HepG2 (cell line): ENCODE measurements around the gene CD300LF. TPM values are rescaled to one million over a fixed set of nuclear protein-coding genes. Genes with fewer than 3 reads are reported as not detected.

Experiments
- BORCS8-MEF2B ChIP-seq: sonication (generic); formaldehyde crosslinking; IDR thresholded peaks from 2 replicates; pipeline ENCODE4 v1.8.0; 2022; ENCODE audit warnings: mild to moderate bottlenecking, missing genetic modification reagents
- JUNB ChIP-seq: sonication (generic); formaldehyde crosslinking; IDR thresholded peaks from 2 replicates; pipeline ENCODE4 v1.8.0; 2022; ENCODE audit warnings: missing genetic modification reagents, mild to moderate bottlenecking, borderline replicate concordance
- NFKB2 ChIP-seq: sonication (generic); formaldehyde crosslinking; IDR thresholded peaks from 2 replicates; pipeline ENCODE4 v1.4.0; 2020; ENCODE audit warnings: missing genetic modification reagents, borderline replicate concordance
- NPAS2 ChIP-seq: sonication (generic); formaldehyde crosslinking; IDR thresholded peaks from 2 replicates; pipeline ENCODE4 v1.8.0; 2022; ENCODE audit warnings: mild to moderate bottlenecking, missing genetic modification reagents, borderline replicate concordance
- POLR2AphosphoS5 ChIP-seq: IDR thresholded peaks from 2 replicates; pipeline ENCODE4 v1.6.1; 2012; ENCODE audit warnings: low read depth, low read length
- RFX1 ChIP-seq: fragments of 450-650 bp; IDR thresholded peaks from 2 replicates; pipeline ENCODE4 v1.6.1; 2017
- ZFY ChIP-seq: sonication (generic); formaldehyde crosslinking; IDR thresholded peaks from 2 replicates; pipeline ENCODE4 v1.4.0; 2020; ENCODE audit warnings: missing genetic modification reagents
- ZFYVE20 ChIP-seq: sonication (generic); formaldehyde crosslinking; IDR thresholded peaks from 2 replicates; pipeline ENCODE4 v1.8.0; 2023; ENCODE audit warnings: low read depth, mild to moderate bottlenecking, moderate library complexity, missing genetic modification reagents, borderline replicate concordance
- ZMYM3 ChIP-seq: sonication (generic); formaldehyde crosslinking; IDR thresholded peaks from 2 replicates; pipeline ENCODE4 v1.5.1; 2020; ENCODE audit warnings: mild to moderate bottlenecking, missing genetic modification reagents
- ZNF614 ChIP-seq: IDR thresholded peaks from 2 replicates; pipeline ENCODE4 v1.6.1; 2018; ENCODE audit warnings: missing biosample characterization, missing genetic modification reagents, inconsistent platforms, borderline replicate concordance
- ZNF768 ChIP-seq: sonication (generic); formaldehyde crosslinking; IDR thresholded peaks from 2 replicates; pipeline ENCODE4 v1.4.0; 2020; ENCODE audit warnings: missing genetic modification reagents
- polyA plus RNA-seq, 8 experiments: library from polyadenylated mRNA; depleted of rRNA in 3 of 8; stranded (reverse) in 7 of 8; unstranded in 1 of 8; fragments of >200 nt; fragmentation: Illumina TruSeq in 4 of 8; extraction: Trizol in 4 of 8; gene quantifications; 2 replicates each; pipeline versions ENCODE4 v1.2.1 to v1.2.3, GENCODE V29; 2011 to 2016; ENCODE audit warnings: low read depth in 4 of 8, missing spikeins in 1 of 8, mixed read lengths in 1 of 8; ENCODE audit not compliant: insufficient read depth in 1 of 8
- total RNA-seq, 5 experiments: library from RNA; depleted of rRNA; stranded (reverse); fragments of >200 nt; fragmentation: Illumina TruSeq; extraction: Trizol; gene quantifications; 2 replicates each; pipeline ENCODE4 v1.2.3, GENCODE V29; 2016; ENCODE audit warnings: low read depth in 1 of 5
- TF ChIP-seq, protein P1 (sequence below): sonication (generic); formaldehyde crosslinking; IDR thresholded peaks from 2 replicates; pipeline ENCODE4 v1.5.1; 2020; ENCODE audit warnings: missing genetic modification reagents, mild to moderate bottlenecking, borderline replicate concordance
- TF ChIP-seq, protein P2 (sequence below): sonication (generic); formaldehyde crosslinking; IDR thresholded peaks from 2 replicates; pipeline ENCODE4 v1.4.0; 2020; ENCODE audit warnings: mild to moderate bottlenecking, missing genetic modification reagents
- TF ChIP-seq, protein P3 (sequence below): sonication (generic); formaldehyde crosslinking; IDR thresholded peaks from 2 replicates; pipeline ENCODE4 v1.4.0; 2020; ENCODE audit warnings: low read depth, mild to moderate bottlenecking, missing genetic modification reagents
- TF ChIP-seq, protein P4 (sequence below): sonication (generic); formaldehyde crosslinking; IDR thresholded peaks from 2 replicates; pipeline ENCODE4 v1.4.0; 2020; ENCODE audit warnings: mild to moderate bottlenecking, missing genetic modification reagents

The CD300LF gene
- total and polyA plus RNA-seq, 2 of the 13 experiments (the other 11 are each of a cell fraction or from before 2014, with no cell fraction given) = not detected

DNA sequence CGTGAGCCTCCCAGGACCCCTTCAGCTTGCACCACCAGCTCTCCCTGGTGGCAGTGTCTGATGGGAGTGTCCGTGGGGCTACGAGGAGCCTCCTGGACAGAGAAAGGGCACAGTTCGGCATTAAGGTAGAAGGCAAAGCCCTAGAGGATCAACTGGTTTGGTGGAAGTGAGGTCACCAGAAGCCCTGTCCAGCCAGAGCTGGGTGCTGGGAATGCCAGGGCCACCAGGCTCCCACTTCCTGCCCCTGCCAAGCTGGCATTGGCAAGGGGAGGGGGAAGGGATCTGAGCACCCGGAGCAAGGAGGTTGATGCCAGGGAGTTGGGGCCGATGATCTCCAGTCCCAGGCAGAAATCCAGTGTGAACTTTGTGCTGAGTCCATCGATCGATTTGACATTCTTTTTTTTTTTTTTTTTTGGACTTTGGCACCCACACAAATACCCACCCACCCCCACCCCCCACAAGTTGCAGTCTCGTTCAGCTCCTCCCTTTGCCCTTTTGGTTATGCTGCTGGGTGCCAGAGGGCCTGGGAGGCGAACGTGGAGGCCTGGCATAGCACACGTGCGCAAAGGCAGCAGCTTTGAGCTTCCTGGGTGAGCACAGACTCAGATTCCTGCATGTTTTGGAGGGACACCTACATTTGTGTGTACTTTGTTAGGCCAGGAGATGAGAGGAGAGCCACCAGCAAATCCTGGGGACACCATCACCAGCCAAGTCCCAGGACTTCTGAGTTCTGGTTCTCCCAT is 37.8 kb upstream of the CD300LF start (continued):
- TF ChIP-seq, protein P1, sequence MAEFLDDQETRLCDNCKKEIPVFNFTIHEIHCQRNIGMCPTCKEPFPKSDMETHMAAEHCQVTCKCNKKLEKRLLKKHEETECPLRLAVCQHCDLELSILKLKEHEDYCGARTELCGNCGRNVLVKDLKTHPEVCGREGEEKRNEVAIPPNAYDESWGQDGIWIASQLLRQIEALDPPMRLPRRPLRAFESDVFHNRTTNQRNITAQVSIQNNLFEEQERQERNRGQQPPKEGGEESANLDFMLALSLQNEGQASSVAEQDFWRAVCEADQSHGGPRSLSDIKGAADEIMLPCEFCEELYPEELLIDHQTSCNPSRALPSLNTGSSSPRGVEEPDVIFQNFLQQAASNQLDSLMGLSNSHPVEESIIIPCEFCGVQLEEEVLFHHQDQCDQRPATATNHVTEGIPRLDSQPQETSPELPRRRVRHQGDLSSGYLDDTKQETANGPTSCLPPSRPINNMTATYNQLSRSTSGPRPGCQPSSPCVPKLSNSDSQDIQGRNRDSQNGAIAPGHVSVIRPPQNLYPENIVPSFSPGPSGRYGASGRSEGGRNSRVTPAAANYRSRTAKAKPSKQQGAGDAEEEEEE (CRISPR knock-in tag) = no peak; the same call in 1 of the 2 replicates
- TF ChIP-seq, protein P2, sequence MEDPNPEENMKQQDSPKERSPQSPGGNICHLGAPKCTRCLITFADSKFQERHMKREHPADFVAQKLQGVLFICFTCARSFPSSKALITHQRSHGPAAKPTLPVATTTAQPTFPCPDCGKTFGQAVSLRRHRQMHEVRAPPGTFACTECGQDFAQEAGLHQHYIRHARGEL (CRISPR knock-in tag) = no peak
- TF ChIP-seq POLR2AphosphoS5 (peak; percentile 89), ZNF768 (no peak; the same call in 1 of the 2 replicates), JUNB (CRISPR knock-in tag) (no peak), RFX1 (no peak), ZFY (CRISPR knock-in tag) (peak; percentile 82), ZNF614 (CRISPR knock-in tag) (0 out of 2 replicates have a peak, but pooled peaks have one; percentile 34), ZMYM3 (CRISPR knock-in tag) (no peak; the same call in 1 of the 2 replicates), NPAS2 (CRISPR knock-in tag) (0 out of 2 replicates have a peak, but pooled peaks have one; percentile 63), ZFYVE20 (CRISPR knock-in tag) (peak; percentile 61; the same call in 1 of the 2 replicates), NFKB2 (CRISPR knock-in tag) (peak; percentile 93), BORCS8-MEF2B (CRISPR knock-in tag) (peak; percentile 65; the same call in 1 of the 2 replicates)
- TF ChIP-seq, protein P3, sequence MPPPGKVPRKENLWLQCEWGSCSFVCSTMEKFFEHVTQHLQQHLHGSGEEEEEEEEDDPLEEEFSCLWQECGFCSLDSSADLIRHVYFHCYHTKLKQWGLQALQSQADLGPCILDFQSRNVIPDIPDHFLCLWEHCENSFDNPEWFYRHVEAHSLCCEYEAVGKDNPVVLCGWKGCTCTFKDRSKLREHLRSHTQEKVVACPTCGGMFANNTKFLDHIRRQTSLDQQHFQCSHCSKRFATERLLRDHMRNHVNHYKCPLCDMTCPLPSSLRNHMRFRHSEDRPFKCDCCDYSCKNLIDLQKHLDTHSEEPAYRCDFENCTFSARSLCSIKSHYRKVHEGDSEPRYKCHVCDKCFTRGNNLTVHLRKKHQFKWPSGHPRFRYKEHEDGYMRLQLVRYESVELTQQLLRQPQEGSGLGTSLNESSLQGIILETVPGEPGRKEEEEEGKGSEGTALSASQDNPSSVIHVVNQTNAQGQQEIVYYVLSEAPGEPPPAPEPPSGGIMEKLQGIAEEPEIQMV (CRISPR knock-in tag) = no peak; the same call in 1 of the 2 replicates
- TF ChIP-seq, protein P4, sequence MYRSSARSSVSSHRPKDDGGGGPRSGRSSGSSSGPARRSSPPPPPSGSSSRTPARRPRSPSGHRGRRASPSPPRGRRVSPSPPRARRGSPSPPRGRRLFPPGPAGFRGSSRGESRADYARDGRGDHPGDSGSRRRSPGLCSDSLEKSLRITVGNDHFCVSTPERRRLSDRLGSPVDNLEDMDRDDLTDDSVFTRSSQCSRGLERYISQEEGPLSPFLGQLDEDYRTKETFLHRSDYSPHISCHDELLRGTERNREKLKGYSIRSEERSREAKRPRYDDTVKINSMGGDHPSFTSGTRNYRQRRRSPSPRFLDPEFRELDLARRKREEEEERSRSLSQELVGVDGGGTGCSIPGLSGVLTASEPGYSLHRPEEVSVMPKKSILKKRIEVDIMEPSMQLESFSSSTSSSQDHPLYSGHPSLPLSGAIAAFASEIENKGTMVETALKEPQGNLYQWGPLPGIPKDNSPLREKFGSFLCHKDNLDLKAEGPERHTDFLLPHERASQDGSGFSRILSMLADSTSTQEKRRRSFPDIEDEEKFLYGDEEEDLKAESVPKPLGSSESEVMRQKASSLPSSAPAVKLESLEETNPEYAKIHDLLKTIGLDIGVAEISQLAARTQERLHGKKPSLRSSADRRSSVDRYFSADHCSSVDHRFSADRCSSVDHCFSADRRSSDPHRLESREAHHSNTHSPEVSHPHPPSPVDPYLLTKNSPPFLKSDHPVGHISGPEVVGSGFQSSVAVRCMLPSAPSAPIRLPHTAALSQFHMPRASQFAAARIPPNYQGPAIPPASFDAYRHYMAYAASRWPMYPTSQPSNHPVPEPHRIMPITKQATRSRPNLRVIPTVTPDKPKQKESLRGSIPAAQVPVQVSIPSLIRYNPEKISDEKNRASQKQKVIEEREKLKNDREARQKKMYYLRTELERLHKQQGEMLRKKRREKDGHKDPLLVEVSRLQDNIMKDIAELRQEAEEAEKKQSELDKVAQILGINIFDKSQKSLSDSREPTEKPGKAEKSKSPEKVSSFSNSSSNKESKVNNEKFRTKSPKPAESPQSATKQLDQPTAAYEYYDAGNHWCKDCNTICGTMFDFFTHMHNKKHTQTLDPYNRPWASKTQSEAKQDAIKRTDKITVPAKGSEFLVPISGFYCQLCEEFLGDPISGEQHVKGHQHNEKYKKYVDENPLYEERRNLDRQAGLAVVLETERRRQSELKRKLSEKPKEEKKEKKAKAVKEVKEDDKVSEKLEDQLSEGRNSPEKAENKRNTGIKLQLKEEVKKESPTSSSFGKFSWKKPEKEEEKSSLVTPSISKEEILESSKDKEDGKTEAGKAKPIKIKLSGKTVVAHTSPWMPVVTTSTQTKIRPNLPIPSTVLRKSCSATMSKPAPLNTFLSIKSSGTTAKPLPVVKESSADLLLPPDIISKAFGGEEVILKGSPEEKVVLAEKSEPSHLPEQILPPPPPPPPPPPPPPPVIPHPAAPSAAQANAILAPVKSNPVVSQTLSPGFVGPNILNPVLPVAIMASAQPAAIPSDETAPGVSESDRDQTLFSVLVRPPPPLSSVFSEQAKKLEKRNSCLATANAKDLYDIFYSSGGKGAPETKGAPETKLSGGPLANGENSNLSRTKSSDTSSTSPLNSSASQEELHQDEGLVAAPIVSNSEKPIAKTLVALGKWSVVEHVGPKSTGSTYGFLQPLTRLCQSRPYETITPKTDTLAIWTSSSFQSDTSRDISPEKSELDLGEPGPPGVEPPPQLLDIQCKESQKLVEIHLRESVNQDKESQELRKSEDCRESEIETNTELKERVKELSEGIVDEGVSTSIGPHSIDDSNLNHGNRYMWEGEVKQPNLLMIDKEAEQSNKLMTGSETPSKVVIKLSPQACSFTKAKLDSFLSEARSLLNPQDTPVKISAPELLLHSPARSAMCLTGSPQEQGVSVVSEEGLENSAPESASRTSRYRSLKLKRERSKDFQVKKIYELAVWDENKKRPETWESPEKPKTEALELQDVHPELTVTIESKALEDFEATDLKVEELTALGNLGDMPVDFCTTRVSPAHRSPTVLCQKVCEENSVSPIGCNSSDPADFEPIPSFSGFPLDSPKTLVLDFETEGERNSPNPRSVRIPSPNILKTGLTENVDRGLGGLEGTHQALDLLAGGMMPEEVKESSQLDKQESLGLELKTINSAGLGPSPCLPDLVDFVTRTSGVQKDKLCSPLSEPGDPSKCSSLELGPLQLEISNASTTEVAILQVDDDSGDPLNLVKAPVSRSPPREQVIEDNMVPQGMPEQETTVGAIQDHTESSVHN = no peak
